B cell (primary cell): ENCODE results near the gene DLG2. TPM values are rescaled to one million over a fixed set of nuclear protein-coding genes. Genes with fewer than 3 reads are reported as not detected.
"Not testable (repeated sequence)": the region's sequence is repeated elsewhere in the genome, so short reads cannot be mapped to it uniquely, and the experiment has no call there.

ENCODE experiments used
- ATAC-seq: fragments of 200-7000 bp; cut with Tn5 transposase; one replicate; pipeline ENCODE4 v1.10.0; 2021; ENCODE audit warnings: low read depth, mild to moderate bottlenecking, moderate number of reproducible peaks, moderate library complexity
- CTCF ChIA-PET: fragments of 350-600 bp; sonication (Branson Sonifier 250); formaldehyde crosslinking; loops from one replicate; lab custom pipeline; 2021; ENCODE audit warnings: antibody characterized with exemption, inconsistent platforms; lab: Charles Lee
- POLR2A ChIA-PET: fragments of 350-600 bp; sonication (Branson Sonifier 250); formaldehyde crosslinking; loops from one replicate; lab custom pipeline; 2021; ENCODE audit warnings: antibody characterized with exemption; lab: Charles Lee
- DNase-seq: peaks from one replicate; pipeline ENCODE4 v3.0.0; 2013
- H2AFZ ChIP-seq: 2 replicates; pipeline ENCODE4 v1.6.1; 2012; ENCODE audit warnings: mild to moderate bottlenecking, low read depth, low read length; ENCODE audit not compliant: insufficient read depth, poor library complexity, severe bottlenecking
- H3K27ac ChIP-seq, 2 donors: 1 replicate in 1 of 2; 2 replicates in 1 of 2; pipeline ENCODE4 v1.5.1; 2012 to 2013; ENCODE audit warnings: low read length in 2 of 2, mild to moderate bottlenecking in 2 of 2, moderate library complexity in 1 of 2
- H3K27me3 ChIP-seq, 4 experiments: fragments of 200-600 bp in 1 of 4; sonication (generic) in 1 of 4; replicated peaks in 1 of 4; 1 replicate in 2 of 4; 2 replicates in 2 of 4; pipeline versions ENCODE4 v1.6.1 to v1.7.0; 2013 to 2016; ENCODE audit warnings: low read length in 3 of 4, mild to moderate bottlenecking in 2 of 4, mixed read lengths in 1 of 4, moderate library complexity in 1 of 4; ENCODE audit not compliant: insufficient read depth in 4 of 4, control insufficient read depth in 3 of 4; ENCODE audit errors: control extremely low read depth in 1 of 4
- H3K36me3 ChIP-seq, 2 experiments: replicated peaks in 1 of 2; 1 replicate in 1 of 2; 2 replicates in 1 of 2; pipeline versions ENCODE4 v1.6.1 to v1.7.1; 2013; ENCODE audit warnings: low read length in 1 of 2; ENCODE audit not compliant: insufficient read depth in 2 of 2, control insufficient read depth in 1 of 2; ENCODE audit errors: control extremely low read depth in 1 of 2, extremely low read depth in 1 of 2
- H3K4me1 ChIP-seq, 2 donors: fragments of 200-600 bp in 1 of 2; sonication (generic) in 1 of 2; 1 replicate in 1 of 2; 2 replicates in 1 of 2; pipeline versions ENCODE4 v1.5.1 to v1.6.1; 2013 to 2017; ENCODE audit warnings: low read length in 2 of 2; ENCODE audit not compliant: control insufficient read depth in 2 of 2, insufficient read depth in 2 of 2
- H3K4me2 ChIP-seq: replicated peaks from 2 replicates; pipeline ENCODE3; 2012; ENCODE audit warnings: mild to moderate bottlenecking, low read depth, low read length; ENCODE audit not compliant: poor library complexity, severe bottlenecking
- H3K4me3 ChIP-seq, 5 experiments: fragments of 200-600 bp in 1 of 5; sonication (generic) in 1 of 5; 1 replicate in 3 of 5; 2 replicates in 2 of 5; pipeline versions ENCODE4 v1.5.1 to v1.7.0; 2011 to 2016; ENCODE audit warnings: low read length in 4 of 5, mild to moderate bottlenecking in 4 of 5, low read depth in 2 of 5, control low read depth in 1 of 5, moderate library complexity in 1 of 5; ENCODE audit not compliant: insufficient read depth in 1 of 5; ENCODE audit errors: control extremely low read depth in 1 of 5, extremely low read depth in 1 of 5
- H3K79me2 ChIP-seq: fragments of 200-600 bp; sonication (generic); one replicate; pipeline ENCODE4 v1.6.0; 2016; ENCODE audit warnings: low read length; ENCODE audit not compliant: control insufficient read depth, insufficient read depth
- H3K9ac ChIP-seq: fragments of 200-600 bp; sonication (generic); 2 replicates; pipeline ENCODE4 v1.6.1; 2017; ENCODE audit warnings: mild to moderate bottlenecking, low read length, moderate library complexity
- H3K9me3 ChIP-seq, 3 donors: one replicate each; pipeline versions ENCODE4 v1.6.1 to v1.7.1; 2013; ENCODE audit warnings: low read length in 2 of 3; ENCODE audit not compliant: control insufficient read depth in 2 of 3, insufficient read depth in 1 of 3; ENCODE audit errors: control extremely low read depth in 1 of 3
- H4K20me1 ChIP-seq: 2 replicates; pipeline ENCODE4 v1.6.0; 2012; ENCODE audit warnings: mild to moderate bottlenecking, low read length; ENCODE audit not compliant: insufficient read depth, control insufficient read depth, poor library complexity, severe bottlenecking
- H3K27ac Mint-ChIP-seq: one replicate; pipeline ENCODE4 v1.8.0; 2021; ENCODE audit warnings: mixed read lengths
- H3K27me3 Mint-ChIP-seq: one replicate; pipeline ENCODE4 v1.8.0; 2021; ENCODE audit warnings: mixed read lengths
- H3K4me1 Mint-ChIP-seq: one replicate; pipeline ENCODE4 v1.8.0; 2021; ENCODE audit warnings: mixed read lengths
- H3K4me3 Mint-ChIP-seq: one replicate; pipeline ENCODE4 v1.8.0; 2021; ENCODE audit warnings: mixed read lengths
- H3K9me3 Mint-ChIP-seq: one replicate; pipeline ENCODE4 v1.8.0; 2022; ENCODE audit warnings: mixed read lengths; ENCODE audit not compliant: insufficient read depth
- WGBS: methylation state at CpG from one replicate; pipeline ENCODE4 v1.1.5; 2013; ENCODE audit warnings: missing lambda C conversion rate; ENCODE audit not compliant: insufficient coverage; 5-methylcytosine and 5-hydroxymethylcytosine counted together
- intact Hi-C: fragments of 100-400 bp; cut with micrococcal nuclease; formaldehyde crosslinking; loops from one replicate; pipeline ENCODE4 v1.10.0; 2022
- polyA plus RNA-seq: library from polyadenylated mRNA; depleted of rRNA; stranded (reverse); fragments of >200 nt; gene quantifications from 2 replicates; pipeline ENCODE4 v1.2.3, GENCODE V29; 2012
- total RNA-seq, 2 donors: library from RNA; stranded (reverse); fragments of 120-200 nt in 1 of 2; gene quantifications; 1 replicate in 1 of 2; 2 replicates in 1 of 2; pipeline versions ENCODE4 v1.2.3 to v1.2.4, GENCODE V29; 2013 to 2022

Gene DLG2
- total and polyA plus RNA-seq, 2 donors (not counting 1 experiment from before 2014, with no cell fraction given), result 0.54 to 5.4 TPM

DNA sequence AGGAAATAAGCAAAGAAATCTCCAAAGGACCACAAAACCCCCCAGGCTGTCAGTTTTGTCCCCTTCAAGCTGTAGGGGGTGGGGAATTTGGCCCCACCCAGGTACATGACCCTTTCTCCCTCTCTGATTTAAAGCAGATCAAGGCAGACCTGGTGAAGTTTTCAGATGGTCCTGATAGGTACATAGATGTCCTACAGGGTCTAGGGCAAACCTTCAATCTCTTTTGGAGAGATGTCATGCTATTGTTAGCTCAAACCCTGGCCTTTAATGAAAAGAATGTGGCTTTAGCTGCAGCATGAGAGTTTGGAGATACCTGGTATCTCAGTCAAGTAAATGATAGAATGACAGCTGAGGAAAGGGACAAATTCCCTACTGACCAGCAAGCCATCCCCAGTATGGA, 18.5 kb downstream of the DLG2 start:
- H3K36me3 ChIP-seq, H3K4me1 ChIP-seq, H3K27me3 Mint-ChIP-seq, H3K9ac ChIP-seq, intact Hi-C loops, H3K27ac Mint-ChIP-seq, DNase-seq, H3K4me2 ChIP-seq, H4K20me1 ChIP-seq, H3K27me3 ChIP-seq, H3K79me2 ChIP-seq, H3K4me1 Mint-ChIP-seq, H3K9me3 ChIP-seq, POLR2A ChIA-PET, H3K27ac ChIP-seq, H3K4me3 ChIP-seq, H3K4me3 Mint-ChIP-seq, H3K9me3 Mint-ChIP-seq, ATAC-seq, H2AFZ ChIP-seq: not testable (repeated sequence)
- CTCF ChIA-PET, result interaction anchor here (0.6 kb wide), 1 partner anchor 1006 kb away, joined by 6 read pairs; no protein-coding TSS in a partner anchor

DNA sequence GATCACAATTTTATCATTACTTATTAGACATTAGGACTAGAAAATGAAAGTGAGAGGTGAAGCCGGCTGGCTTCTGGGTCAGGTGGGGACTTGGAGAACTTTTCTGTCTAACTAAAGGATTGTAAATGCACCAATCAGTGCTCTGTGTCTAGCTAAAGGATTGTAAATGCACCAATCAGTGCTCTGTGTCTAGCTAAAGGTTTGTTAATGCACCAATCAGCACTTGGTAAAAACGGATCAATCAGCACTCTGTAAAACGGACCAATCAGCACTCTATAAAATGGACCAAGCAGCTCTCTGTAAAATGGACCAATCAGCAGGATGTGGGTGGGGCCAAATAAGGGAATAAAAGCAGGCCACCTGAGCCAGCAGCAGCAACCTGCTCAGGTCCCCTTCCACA, 20.9 kb downstream of the DLG2 start:
- H3K27ac ChIP-seq, DNase-seq, H3K27ac Mint-ChIP-seq, H3K4me3 Mint-ChIP-seq, H3K4me3 ChIP-seq, H3K27me3 ChIP-seq, H3K36me3 ChIP-seq, H2AFZ ChIP-seq, H3K4me1 Mint-ChIP-seq, H3K27me3 Mint-ChIP-seq, POLR2A ChIA-PET, ATAC-seq, H3K9me3 ChIP-seq, H3K4me2 ChIP-seq, H3K79me2 ChIP-seq, intact Hi-C loops, H3K9me3 Mint-ChIP-seq, H3K4me1 ChIP-seq, H3K9ac ChIP-seq, H4K20me1 ChIP-seq: not testable (repeated sequence)
- WGBS, result 100% methylated on average over 2 of the region's 3 CpGs
- CTCF ChIA-PET, result interaction anchor here (0.6 kb wide), 1 partner anchor 687 kb away, joined by 3 read pairs; no protein-coding TSS in a partner anchor
